NT2/D1 (cell line): ENCODE data around the gene LIG4.

Experiments
- SUZ12 ChIP-seq: IDR thresholded peaks from 2 replicates; pipeline ENCODE4 v1.6.1; 2011; ENCODE audit not compliant: insufficient read length, insufficient read depth; ENCODE audit errors: extremely low read depth
- YY1 ChIP-seq: IDR thresholded peaks from 2 replicates; pipeline ENCODE4 v1.6.1; 2011; ENCODE audit not compliant: insufficient read length, insufficient read depth
- ZNF274 ChIP-seq: IDR thresholded peaks from 2 replicates; pipeline ENCODE4 v1.6.1; 2011; ENCODE audit warnings: mild to moderate bottlenecking, low read depth, low read length

DNA sequence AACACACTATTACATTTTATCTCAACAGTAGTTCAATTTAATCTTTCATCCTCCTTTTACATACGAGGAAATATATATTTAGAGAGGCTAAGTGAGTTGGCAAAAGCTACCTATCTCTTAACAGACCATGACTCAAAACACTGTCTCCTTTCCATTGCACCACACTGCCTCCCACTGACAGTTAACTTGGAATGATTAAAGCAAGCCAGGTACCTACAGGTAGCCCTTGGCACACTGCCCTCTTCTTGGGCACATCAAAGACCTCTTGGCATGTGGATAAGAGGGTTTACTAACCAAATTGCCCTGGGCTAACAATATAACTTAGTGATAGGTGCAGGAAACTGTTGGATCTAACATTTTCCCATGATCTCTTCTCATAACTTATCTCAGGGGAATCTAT lies 4.7 kb upstream of the LIG4 start:
- TF ChIP-seq YY1 (no peak), ZNF274 (no peak), SUZ12 (no peak)
